Hematopoietic multipotent progenitor cell treated with erythropoietin and hydrocortisone succinate and interleukin-3 and kit ligand, for 15 days (in vitro differentiated cells): ENCODE results near the gene SUGCT.

ENCODE experiments used
- DNase-seq: peaks from one replicate; pipeline ENCODE4 v3.0.0-alpha.2; 2015; ENCODE audit warnings: low spot score

Gene SUGCT

GRCh38 chr7:40826411-40827221 is 691.8 kb downstream of the SUGCT start:
- no peak for DNase-seq

DNA sequence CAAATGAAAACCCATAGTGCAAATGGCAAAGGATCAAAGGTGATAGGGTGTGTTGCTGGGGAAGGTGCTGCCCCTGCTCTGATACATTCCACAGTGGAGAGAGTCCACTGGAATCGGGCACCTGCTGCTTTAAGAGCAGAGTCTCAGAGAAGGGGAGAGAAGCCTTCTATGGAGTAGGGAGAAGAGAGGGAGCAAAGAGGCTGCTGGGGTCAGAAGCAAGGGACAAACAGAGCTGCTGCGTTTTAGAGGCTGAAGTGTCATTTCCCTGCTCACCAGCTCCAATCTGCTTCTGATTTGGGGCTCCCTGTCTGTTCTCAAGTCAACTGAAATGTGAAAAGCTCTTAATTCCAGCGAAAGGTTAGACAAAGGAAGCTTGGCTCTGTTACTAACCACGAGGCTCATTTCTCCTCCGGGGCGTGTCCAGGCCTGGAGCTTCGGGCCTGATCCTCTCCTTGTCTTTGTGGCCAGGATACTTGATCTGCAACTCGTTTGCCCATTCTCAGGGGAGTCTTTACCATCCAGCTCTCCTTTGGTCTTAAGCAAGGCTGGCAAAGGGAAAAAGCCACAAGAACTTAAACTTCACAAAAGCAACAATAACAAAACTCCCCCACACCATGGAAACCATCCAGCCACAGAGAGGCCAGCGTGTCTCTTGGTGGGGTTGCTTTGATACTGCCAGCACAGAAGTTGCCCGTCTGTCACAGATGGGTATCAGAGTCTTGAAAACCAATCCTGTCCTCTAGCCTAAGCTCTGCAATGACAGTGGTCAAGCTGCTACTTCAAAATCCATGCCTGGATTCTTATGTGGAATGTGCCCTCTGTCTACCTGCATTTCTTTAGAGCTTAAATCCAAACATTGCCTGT is 692.6 kb downstream of the SUGCT start:
- no peak for DNase-seq

DNA sequence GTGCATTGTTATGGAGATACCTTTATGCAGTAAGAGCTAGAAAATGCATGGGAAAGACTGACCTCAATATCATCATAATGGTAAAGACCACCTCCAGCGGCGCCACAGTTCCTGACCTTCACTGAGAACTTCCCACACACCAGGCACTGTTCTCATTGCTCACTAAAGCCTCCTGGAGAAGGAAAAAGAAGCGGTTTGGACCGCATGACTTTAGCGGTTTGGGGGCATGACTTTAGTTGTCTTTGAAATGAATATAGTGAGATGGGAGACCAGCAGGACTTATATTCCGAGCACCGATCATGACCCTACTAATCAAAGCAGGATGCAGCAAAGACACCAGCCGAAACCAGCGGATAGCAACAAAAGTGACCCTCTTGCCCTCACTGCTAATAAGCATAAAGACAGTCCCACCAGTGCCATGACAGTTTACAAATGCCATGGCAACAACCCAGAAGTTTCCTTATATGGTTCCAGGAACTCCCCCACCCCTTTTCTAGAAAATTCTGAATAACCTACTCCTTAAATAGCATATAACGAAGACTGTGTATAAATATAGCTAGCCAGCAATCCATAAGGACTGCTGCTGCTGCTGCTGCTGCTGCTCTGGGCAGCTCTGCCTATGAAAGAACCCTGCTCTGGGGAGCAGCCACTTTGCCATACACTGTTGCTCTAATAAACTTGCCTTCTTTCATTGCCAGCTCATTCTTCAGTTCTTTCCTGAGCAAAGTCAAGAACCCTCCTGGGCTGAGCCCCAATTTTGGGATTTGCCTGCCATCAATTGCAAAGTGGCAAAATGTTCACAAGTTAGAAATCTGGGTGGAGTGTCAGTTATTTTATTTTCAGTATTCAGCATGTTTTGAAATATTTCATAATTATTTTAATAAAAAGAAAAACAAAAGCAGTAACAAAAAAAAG is 694.1 kb downstream of the SUGCT start:
- DNase-seq: no peak

DNA sequence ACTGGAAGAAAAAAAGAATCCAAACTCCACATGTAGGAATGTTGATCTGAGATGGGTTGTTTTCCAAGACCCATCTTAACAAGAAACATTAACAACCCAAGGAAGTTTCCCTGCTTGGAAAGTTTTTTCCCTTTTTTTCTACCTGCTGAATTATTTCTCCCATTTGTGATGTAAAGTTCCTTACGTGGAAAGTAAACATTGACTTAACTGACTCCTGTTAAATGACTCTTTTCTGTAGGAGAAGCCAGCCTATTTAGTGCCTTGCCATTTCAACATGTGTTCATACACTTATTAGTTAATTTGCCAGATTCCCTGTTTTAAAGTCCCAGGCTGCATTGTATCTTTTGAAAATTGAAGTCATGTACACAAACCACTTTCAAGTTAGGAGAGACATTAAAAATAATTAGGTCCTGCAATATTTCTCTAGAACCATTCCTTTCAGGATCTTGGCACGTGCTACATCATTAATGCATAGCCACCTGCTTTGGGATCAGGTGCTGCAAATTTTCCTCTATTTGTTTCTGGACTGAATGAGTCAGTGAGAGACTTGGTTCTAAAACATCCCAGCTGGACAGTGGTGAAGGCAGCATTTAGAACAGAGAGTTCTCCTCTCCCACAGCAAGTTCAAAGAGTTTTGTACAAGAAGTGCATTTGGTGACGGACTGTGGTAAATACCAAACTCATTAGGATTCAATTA is 698.5 kb downstream of the SUGCT start:
- DNase-seq: no peak

DNA sequence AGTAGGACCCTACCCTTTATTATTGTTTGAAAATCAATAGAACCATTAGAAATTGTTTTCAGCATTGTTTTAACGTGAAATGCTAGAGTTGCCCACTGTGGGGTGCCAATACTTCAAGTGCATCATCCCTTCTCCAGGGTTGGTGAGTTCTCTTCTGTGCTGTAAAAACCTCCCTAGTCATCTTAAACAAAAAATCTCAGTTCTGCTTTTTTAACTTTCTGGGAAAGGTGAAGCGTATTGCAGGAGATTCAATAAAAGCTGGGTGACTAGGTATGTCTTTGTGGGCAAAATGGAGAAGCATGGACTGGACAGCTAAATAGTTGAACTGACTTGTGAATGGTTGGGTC is 699.1 kb downstream of the SUGCT start:
- no peak for DNase-seq

DNA sequence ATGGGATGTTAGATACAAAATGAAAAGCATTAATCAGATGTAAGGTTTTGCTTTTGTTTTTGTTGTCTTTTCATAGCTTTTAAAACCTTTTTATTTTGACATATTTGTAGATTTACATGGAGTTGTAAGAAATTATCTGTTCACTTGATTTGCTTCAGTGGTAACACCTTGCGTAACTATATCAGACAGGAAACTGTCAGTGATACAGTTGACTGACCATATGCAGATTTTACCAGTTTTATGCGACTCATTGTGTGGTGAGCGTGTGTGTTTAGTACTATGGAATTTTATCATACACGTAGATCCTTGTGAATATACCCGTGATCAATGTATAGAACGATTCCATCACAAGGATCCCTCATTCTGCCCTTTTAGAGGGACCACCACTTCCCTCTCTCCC is 701.4 kb downstream of the SUGCT start:
- no peak for DNase-seq

GRCh38 chr7:40839881-40840280 is 705.1 kb downstream of the SUGCT start:
- no peak for DNase-seq

- no peak for DNase-seq
These were observed 706.2 kb downstream of the SUGCT start for GRCh38 chr7:40840990-40841389.

DNA sequence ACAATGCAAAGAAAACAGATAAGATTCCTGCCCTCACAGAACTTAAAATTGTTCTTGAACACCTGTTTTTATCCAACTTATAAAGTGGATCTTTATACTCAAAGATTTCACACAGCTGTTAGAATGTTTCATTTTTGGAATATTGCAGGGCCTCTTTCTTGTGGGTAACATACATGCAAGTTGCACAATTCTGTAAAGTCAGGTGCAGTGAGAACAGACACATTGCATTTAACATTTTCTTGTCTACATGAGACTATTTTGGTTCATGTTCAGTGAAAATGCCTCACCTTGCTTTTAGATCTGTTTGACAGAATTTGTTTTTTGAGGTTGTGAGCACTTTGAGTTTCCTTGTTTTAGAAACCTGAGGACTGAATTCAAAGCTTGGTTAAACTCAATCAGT is 707.8 kb downstream of the SUGCT start:
- no peak for DNase-seq

DNA sequence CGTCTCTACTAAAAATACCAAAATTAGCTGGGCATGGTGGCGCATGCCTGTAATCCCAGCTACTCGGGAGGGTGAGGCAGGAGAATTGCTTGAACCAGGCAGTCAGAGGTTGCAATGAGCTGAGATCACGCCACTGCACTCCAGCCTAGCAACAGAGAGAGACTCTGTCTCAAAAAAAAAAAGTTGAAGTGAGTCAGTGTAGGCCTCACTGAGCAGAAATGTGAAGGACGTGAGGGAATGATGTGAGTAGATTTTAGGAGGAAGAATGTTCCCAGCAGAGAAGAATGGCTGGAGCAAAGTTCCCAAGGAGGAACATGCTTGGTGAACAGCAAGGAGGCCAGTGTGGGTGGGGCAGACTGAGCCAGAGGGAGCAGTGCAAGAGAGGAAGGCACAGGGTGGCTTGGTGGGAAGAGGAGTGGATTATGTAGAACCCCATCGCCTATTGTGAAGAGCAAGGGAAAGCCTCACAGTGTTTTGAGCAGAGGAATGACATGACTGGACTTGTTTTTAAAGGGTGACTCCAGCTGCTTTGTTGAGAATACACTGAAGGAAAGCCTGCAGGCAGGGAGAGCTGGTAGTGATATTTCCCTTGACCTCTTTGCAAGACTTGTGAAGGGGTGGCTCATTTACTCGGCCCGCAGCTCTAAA is 708.7 kb downstream of the SUGCT start:
- DNase-seq: no peak

GRCh38 chr7:40845943-40846342 is 711.1 kb downstream of the SUGCT start:
- no peak for DNase-seq

DNA sequence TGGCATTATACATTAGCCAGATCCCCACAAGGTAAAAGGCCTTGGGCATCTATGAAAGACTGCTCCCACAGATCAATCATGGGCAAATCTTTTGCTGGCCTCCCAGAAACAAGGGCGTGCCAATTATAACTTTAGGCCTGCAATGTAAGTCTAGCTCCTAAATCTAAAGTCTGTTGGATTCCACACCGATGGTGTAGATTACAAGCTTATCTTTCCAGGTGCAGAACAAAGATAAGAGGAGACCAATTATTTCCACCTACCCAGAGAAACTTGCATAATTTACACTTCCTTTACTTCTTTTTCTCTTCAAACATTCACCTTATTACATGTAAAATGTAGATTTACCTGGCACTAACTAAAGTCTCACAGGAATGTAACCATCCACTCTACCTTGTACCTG is 713.1 kb downstream of the SUGCT start:
- DNase-seq: no peak

DNA sequence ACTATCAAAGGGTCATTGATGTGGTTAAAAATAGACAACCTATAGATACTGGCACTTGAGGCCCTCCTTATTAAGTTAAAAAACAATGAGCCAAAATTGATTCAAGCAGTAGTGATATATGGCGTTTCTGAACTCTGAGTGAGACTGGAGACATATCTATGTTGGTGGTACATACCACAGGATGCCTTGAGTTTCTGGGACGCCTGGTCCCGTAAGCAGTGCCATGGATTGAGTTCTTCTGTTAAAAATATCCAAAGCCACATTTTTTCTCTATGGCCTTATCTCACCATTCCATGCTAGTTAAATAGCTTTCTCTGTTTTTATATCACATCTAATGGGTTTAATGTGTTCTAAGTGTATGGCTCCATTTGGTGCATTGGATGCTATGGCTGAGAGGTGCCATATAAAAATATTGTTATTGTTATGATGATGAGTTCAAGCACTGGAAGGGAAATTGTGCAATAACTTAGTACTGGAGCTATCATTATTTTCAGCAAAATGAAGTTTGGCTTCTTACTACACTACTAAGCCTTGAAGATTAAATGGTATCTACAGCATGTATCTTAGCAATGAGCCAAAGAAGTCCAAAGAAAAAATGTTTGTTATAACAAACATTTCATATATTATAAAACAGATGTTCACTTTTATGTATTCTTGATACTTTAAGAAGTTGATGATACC is 713.9 kb downstream of the SUGCT start:
- no peak for DNase-seq

DNA sequence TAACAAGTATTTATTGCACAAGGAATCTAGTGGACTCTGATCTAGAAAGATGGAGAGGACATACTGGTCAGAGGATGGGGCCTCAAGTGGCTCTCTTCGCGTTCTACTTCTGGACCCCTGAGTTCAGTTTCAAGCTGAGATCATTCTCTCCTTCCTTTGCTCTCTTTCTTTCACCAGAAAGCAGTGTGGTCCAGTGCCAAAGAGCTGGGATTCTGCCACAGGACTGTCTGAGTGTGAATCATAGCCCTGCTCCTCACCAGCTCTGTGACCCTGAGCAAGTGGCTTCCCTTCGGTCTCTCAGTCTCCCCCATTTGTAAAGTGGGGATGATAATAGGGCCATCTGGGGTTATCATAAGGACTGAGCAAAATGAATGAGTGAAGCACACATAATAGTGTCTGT is 715.2 kb downstream of the SUGCT start:
- DNase-seq: no peak

DNA sequence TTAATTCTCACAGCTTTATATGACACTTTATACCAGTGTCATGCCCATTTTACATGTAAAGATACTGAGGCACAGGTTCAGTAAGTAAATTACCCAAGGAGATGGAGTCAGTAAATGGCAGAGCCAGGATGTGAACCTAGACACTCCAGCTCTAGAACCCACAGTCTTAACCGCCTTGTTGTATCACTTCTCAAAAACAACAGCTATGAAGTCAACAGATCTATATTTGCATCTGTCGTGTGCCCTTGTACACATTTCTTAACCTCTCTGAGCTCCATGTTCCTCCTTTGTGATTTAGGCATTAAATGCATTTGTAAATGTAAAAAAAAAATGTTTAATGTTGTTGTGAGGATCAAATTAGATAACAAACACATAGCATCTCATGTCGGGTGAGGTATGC is 716.2 kb downstream of the SUGCT start:
- no peak for DNase-seq

- DNase-seq: no peak
These were observed 724.3 kb downstream of the SUGCT start for GRCh38 chr7:40859076-40859475.

- no peak for DNase-seq
These were observed 725.2 kb downstream of the SUGCT start for GRCh38 chr7:40859965-40860543.

DNA sequence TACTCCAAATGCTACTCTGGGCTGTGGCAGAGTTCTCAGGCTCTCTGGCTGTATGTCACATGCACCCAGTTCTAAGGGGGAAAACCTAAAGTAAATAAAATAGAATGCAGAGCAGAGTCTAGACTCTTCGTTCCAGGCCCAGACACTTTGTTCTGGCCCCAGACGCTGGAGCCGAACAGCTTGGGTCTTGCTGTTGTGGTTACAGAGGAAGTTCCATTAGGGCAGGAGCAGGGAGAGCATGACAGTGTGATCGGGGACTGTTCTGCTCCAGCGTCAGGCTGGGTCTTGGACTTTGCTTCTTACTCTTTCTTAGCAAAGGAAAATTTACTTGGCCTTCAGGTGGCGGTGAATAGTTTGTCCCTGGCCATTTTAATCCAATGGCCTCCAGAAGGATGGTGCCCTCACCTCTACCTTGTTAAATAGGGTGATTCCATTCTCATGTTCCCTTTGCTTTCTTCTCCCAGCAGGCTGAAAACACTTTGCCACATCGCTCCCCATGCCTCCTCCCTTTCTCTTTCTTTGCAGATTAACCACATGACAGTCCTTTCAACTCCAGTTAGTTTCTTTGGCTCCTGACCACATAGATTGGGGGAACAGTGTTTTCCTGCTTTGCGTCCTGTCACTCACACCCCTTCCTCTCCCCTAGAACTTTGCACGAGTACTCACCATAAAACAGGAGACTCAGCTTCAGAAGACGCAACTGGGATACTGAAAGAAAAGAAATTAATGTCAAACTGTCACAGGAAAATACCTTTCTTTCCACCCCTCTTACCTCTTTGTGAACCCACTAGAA is 730.8 kb downstream of the SUGCT start:
- DNase-seq: no peak

DNA sequence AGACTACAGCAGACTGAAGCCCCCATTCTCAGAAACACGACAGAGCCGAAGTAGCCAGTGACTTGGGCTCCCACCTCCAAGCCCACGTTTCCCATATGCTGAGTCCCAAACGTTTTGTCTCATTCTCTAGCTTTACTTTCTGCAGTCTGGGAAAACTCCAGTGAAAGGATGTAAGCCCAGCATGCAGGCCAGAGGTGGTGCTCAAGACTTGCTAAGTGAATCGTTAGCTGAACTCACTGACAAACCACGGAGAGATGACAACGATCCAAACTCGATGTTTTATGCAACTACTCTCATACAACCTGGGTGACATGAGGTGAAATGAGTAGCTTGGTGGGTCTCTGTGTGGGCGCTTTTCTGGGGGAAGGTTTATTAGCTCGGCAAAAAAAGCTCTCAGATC is 731.8 kb downstream of the SUGCT start:
- DNase-seq: no peak
